ENCODE data around the gene LTF.

The LTF gene

DNA sequence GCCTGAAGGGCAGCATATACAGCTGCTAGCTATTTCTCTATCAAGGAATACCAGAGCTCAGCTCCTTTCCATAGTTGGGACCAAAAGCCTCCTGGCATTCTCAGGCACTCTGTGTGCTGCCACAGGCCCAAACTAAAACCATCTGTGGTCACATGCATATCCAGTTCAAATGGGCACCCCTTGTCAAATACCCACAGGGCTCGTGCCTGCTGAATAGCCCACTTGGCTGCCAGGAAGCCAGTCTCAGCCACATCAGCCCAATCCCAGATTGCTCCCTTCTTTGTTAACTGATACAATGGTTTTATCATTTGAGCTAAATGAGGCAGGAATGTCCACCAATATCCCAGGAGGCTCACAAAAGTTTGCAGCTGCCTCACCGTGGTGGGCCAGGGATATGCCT is 43.8 kb downstream of the LTF start:
- TF ChIP-seq CTCF (IDR thresholded peaks at IDR 0.05; ENCODE audit: low read depth, low read length): no peak
- no peak for DNase-seq (ENCODE audit: low read depth in 2 of 2)

DNA sequence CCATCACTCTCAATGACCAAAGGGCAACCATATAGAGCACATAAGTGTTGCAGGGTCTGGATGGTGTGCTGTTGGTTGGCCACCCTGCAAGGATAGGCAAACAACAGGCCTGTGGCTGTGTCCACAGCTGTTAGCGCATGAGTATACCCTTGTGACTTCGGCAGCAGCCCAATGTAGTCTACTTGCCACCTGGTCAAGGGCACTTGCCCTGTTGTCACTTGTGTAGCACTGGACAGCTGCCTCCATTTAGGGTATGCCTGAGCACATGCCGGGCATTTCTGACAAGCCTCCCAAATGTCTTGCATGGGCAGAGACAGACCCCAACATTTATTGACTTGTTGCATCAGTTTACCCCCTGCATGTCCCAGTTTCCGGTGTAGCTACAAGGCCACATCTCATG is 44.9 kb downstream of the LTF start:
- no peak for TF ChIP-seq CTCF (IDR thresholded peaks at IDR 0.05; ENCODE audit: low read depth, low read length)
- no peak overlapping the region for H3K4me3 ChIP-seq (replicated peaks in 1 of 2; ENCODE audit: low read depth in 2 of 2, low read length in 2 of 2)
- no peak for DNase-seq (ENCODE audit: low read depth in 2 of 2)

More for the DNA sequence above, 43.8 kb downstream of the LTF start:
- H3K4me3 ChIP-seq (replicated peaks in 1 of 2; ENCODE audit: low read depth in 2 of 2, low read length in 2 of 2): no peak overlapping the region

GRCh38 chr3:46417841-46418611 is 46.7 kb downstream of the LTF start:
- no peak for TF ChIP-seq CTCF (IDR thresholded peaks at IDR 0.05; ENCODE audit: low read depth, low read length)
- H3K4me3 ChIP-seq (replicated peaks in 1 of 2; ENCODE audit: low read depth in 2 of 2, low read length in 2 of 2): no peak overlapping the region
- DNase-seq (ENCODE audit: low read depth in 2 of 2): no peak

DNA sequence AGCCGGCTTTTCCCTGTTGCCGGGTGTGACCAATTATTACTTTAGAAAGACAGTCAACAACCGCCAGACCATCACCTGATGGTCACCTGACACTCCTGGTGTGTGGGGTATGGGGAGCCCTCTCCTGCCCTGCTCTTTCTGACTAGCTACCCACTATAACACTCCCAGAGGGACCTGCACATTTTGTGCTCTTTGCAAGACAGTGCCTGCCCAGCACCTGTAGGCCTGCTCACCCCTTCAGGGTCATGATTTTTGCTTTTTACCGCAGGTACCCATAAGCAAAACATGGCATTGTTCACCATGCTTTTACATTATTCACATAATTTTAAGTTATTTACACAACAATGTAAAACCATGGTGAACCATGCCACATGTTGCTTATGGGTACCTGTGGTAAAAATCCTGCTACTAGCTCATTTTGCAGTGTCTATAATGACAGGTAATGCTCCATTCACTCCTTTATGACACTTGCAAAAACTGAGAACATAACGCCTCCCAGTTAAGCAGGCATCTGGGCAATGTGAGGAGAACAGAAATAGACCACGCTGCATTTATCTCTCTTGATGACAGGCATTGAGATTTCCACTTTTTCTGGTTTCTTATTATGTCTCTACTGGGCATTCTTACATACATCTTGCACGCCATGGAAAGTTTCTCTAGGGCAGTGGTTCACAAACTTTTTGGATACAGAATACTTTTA is 47.7 kb downstream of the LTF start:
- TF ChIP-seq CTCF (IDR thresholded peaks at IDR 0.05; ENCODE audit: low read depth, low read length): no peak
- H3K4me3 ChIP-seq (replicated peaks in 1 of 2; ENCODE audit: low read depth in 2 of 2, low read length in 2 of 2): no peak overlapping the region
- DNase-seq (ENCODE audit: low read depth in 2 of 2): no peak

DNA sequence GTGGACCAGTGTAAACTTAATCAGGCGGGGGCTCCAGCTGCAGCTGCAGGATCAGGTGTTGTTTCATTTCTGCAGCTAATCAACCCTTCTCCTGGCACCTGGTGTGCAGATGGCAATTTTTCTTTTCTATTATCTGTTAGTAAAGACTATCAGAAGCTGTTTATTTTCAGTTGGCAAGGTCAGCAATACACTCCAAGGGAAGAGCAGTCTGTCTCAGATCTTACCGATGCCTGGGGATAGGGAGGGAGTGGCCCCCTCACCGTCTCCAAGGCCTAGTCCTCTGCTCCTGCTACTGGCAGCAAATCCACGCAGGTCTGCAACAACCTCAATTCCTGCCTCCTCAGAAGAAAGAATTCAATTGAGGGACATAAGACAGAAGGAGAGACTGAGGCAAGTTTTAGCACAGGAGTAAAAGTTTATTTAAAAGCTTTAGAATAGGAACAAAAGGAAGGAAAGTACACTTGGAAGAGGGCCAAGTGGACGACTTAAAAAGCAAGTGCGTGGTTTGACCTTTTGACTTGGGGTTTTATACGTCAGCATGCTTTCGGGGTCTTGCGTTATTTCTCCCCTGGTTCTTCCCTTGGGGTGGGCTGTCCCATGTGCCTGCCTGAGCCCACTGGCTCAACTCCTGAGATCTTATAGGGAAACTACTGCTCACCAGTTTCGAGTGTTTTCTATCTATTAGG is 48.4 kb downstream of the LTF start:
- TF ChIP-seq CTCF (IDR thresholded peaks at IDR 0.05; ENCODE audit: low read depth, low read length): no peak
- no peak overlapping the region for H3K4me3 ChIP-seq (replicated peaks in 1 of 2; ENCODE audit: low read depth in 2 of 2, low read length in 2 of 2)
- no peak for DNase-seq (ENCODE audit: low read depth in 2 of 2)

DNA sequence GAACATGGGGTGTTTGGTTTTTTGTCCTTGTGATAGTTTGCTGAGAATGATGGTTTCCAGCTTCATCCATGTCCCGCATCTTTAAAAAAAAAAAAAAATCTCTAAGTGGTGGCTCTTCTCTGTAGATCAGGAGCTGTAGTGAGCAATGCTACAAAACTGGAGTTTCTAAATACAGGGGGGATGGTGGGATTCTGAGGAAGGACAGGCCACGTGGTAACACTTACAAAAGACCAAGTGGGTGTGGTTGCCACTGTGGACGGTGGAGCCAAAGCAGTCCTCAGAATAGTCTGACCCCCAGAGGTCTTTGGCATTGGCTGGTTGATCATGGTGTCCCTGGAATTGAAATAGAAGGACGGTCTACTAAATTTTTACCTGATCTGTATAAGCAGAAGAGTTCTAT is 50.0 kb downstream of the LTF start:
- no peak for DNase-seq (ENCODE audit: low read depth in 2 of 2)

More for the DNA sequence above, 50.0 kb downstream of the LTF start:
- H3K4me3 ChIP-seq (replicated peaks in 1 of 2; ENCODE audit: low read depth in 2 of 2, low read length in 2 of 2): no peak overlapping the region
- no peak for TF ChIP-seq CTCF (IDR thresholded peaks at IDR 0.05; ENCODE audit: low read depth, low read length)
